Measurements from ENCODE around the gene NAGLU. TPM values are rescaled to one million over a fixed set of nuclear protein-coding genes. Genes with fewer than 3 reads are reported as not detected.

NAGLU gene
- total and polyA plus RNA-seq, 10 of the 15 experiments (the other 5 are each of a cell fraction or from before 2014, with no cell fraction given): 0.23 to 27.5 (median 8.9) TPM

DNA sequence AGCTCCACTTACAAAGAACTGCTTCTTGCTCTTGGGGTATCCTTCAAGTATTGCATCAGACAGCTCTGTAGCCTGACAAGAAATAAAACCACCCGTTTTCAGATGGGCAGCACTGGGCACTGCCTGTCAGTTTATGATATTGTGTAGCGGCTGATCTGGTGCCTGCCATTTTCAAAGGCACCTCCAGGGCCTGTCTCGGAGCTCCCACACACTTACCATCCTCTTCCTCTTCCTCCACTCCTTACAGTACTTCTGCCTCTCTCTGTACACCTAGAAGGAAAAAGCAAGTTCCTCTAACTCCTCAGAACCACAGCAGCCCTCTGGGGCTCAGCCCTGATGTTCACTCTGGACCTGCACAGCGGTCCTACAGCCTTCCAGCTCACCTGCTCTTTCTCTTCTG is 37.1 kb downstream of the NAGLU start:
- FAIRE-seq: no peak
- Histone ChIP-seq H3K27ac (ENCODE audit: control insufficient read depth, insufficient read depth) (no peak overlapping the region), H3K4me1 (ENCODE audit: control insufficient read depth, insufficient read depth, low read length) (0 out of 2 replicates have a peak, but pooled peaks cover 3% of the 10 kb centered on the region), H3K27me3 (replicated peaks in 1 of 2; ENCODE audit: control insufficient read depth in 2 of 2, insufficient read depth in 2 of 2, low read length in 1 of 2) (no peaks in the 10 kb centered on the region), H2AFZ (ENCODE audit: control insufficient read depth, low read depth, low read length) (no peak overlapping the region), H3K79me2 (ENCODE audit: control insufficient read depth, insufficient read depth, low read length) (peaks cover 15% of the 10 kb centered on the region), H3K9me3 (replicated peaks; ENCODE audit: control insufficient read depth, insufficient read depth, low read length) (no peaks in the 10 kb centered on the region), H4K20me1 (ENCODE audit: control insufficient read depth, insufficient read depth) (peaks cover 2% of the 10 kb centered on the region; the same call in 1 of the 2 replicates), H3K4me2 (ENCODE audit: control insufficient read depth, insufficient read depth) (no peak overlapping the region), H3K9ac (ENCODE audit: control insufficient read depth, insufficient read depth, low read length) (no peak overlapping the region), H3K36me3 (ENCODE audit: control insufficient read depth in 2 of 2, insufficient read depth in 2 of 2, low read length in 1 of 2) (peaks cover 17 to 40% of the 10 kb centered on the region in 2 experiments), H3K4me3 (no peak overlapping the region)
- intact Hi-C loops (cut with micrococcal nuclease; ENCODE audit: unreplicated experiment) (loop anchor here (10.0 kb wide), 1 partner anchor 362 kb away; no protein-coding TSS in a partner anchor), in situ Hi-C loops (cut with MboI) (loop anchor here (10.0 kb wide), 1 partner anchor 192 kb away; the partner anchor contains the start of gene RAMP2)
- ChIA-PET RAD21 (ENCODE audit: unreplicated experiment) (no interaction called here), POLR2A (interaction anchor here (1.0 kb wide), 1 partner anchor 24 kb away, joined by 3 read pairs; no protein-coding TSS in a partner anchor), CTCF (no interaction called here), SMC1A (ENCODE audit: uncharacterized antibody, unreplicated experiment) (interaction anchor here (1.3 kb wide), 1 partner anchor 32 kb away, joined by 3 read pairs; no protein-coding TSS in a partner anchor)
- TF ChIP-seq, protein P1, sequence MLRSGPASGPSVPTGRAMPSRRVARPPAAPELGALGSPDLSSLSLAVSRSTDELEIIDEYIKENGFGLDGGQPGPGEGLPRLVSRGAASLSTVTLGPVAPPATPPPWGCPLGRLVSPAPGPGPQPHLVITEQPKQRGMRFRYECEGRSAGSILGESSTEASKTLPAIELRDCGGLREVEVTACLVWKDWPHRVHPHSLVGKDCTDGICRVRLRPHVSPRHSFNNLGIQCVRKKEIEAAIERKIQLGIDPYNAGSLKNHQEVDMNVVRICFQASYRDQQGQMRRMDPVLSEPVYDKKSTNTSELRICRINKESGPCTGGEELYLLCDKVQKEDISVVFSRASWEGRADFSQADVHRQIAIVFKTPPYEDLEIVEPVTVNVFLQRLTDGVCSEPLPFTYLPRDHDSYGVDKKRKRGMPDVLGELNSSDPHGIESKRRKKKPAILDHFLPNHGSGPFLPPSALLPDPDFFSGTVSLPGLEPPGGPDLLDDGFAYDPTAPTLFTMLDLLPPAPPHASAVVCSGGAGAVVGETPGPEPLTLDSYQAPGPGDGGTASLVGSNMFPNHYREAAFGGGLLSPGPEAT (IDR thresholded peaks at IDR 0.05; ENCODE audit: low read depth): no peak
- TF ChIP-seq, protein P2, sequence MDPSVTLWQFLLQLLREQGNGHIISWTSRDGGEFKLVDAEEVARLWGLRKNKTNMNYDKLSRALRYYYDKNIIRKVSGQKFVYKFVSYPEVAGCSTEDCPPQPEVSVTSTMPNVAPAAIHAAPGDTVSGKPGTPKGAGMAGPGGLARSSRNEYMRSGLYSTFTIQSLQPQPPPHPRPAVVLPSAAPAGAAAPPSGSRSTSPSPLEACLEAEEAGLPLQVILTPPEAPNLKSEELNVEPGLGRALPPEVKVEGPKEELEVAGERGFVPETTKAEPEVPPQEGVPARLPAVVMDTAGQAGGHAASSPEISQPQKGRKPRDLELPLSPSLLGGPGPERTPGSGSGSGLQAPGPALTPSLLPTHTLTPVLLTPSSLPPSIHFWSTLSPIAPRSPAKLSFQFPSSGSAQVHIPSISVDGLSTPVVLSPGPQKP (IDR thresholded peaks at IDR 0.05; ENCODE audit: low read depth, low read length): no peak
- no peak for ATAC-seq
- no TSS peak for BruUV-seq (replicated peaks)
- WGBS (ENCODE audit: insufficient coverage, insufficient replicate concordance, low lambda C conversion rate, missing lambda C conversion rate): 71% methylated on average over 4 of the region's 4 CpGs
- DNase-seq (ENCODE audit: low read depth, low spot score): no peak

DNA sequence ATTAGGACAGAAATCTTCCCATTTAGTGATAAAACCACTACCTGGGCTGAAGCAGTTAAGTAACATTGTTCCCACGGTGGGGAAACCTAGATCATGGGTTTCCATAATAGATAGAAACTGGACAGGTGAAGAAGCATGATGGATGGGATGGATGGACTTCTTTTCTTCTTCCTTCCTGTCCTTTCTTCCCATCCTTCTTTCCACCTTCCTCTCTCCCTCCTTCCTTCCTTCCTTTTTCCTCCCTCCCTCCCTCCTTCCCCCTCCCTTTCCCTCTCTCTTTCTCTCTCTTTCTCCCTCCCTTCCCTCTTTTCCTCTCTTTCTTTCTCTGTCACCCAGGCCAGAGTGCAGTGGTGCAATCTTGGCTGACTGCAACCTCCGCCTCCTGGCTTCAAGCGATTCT is 38.4 kb downstream of the NAGLU start:
- Histone ChIP-seq H3K9ac (ENCODE audit: control insufficient read depth, insufficient read depth, low read length) (no peak overlapping the region), H3K79me2 (ENCODE audit: control insufficient read depth, insufficient read depth, low read length) (peaks cover 16% of the 10 kb centered on the region), H2AFZ (ENCODE audit: control insufficient read depth, low read depth, low read length) (no peak overlapping the region), H3K36me3 (ENCODE audit: control insufficient read depth in 2 of 2, insufficient read depth in 2 of 2, low read length in 1 of 2) (peaks cover 17 to 29% of the 10 kb centered on the region in 2 experiments), H4K20me1 (ENCODE audit: control insufficient read depth, insufficient read depth) (peaks cover 2% of the 10 kb centered on the region; the same call in 1 of the 2 replicates), H3K9me3 (replicated peaks; ENCODE audit: control insufficient read depth, insufficient read depth, low read length) (no peaks in the 10 kb centered on the region), H3K27me3 (replicated peaks in 1 of 2; ENCODE audit: control insufficient read depth in 2 of 2, insufficient read depth in 2 of 2, low read length in 1 of 2) (no peaks in the 10 kb centered on the region), H3K4me2 (ENCODE audit: control insufficient read depth, insufficient read depth) (no peak overlapping the region), H3K27ac (ENCODE audit: control insufficient read depth, insufficient read depth) (no peak overlapping the region), H3K4me1 (ENCODE audit: control insufficient read depth, insufficient read depth, low read length) (peaks cover 4% of the 10 kb centered on the region), H3K4me3 (no peak overlapping the region)
- ATAC-seq (no peak), FAIRE-seq (no peak), DNase-seq (ENCODE audit: low read depth, low spot score) (no peak)
- in situ Hi-C loops (cut with MboI): loop anchor here (10.0 kb wide), 1 partner anchor 190 kb away; the partner anchor contains the start of gene RAMP2
- no TSS peak for BruUV-seq (replicated peaks)
- CTCF ChIA-PET: interaction anchor here (1.0 to 6.8 kb wide), 2 partner anchors 12 to 186 kb away, joined by 3 to 164 read pairs; partner anchors contain the start of genes COASY and RAMP2
- intact Hi-C loops (cut with micrococcal nuclease; ENCODE audit: unreplicated experiment): loop anchor here (10.0 kb wide), 1 partner anchor 360 kb away; no protein-coding TSS in a partner anchor
- SMC1A ChIA-PET (ENCODE audit: uncharacterized antibody, unreplicated experiment): interaction anchor here (1.3 kb wide), 1 partner anchor 33 kb away, joined by 3 read pairs; no protein-coding TSS in a partner anchor
- 94% methylated on average over 3 of the region's 3 CpGs for WGBS (ENCODE audit: insufficient coverage, insufficient replicate concordance, low lambda C conversion rate, missing lambda C conversion rate)
- RAD21 ChIA-PET (ENCODE audit: unreplicated experiment): no interaction called here
- POLR2A ChIA-PET: interaction anchor here (1.5 kb wide), 1 partner anchor 44 kb away, joined by 3 read pairs; no protein-coding TSS in a partner anchor
- TF ChIP-seq, protein P3, sequence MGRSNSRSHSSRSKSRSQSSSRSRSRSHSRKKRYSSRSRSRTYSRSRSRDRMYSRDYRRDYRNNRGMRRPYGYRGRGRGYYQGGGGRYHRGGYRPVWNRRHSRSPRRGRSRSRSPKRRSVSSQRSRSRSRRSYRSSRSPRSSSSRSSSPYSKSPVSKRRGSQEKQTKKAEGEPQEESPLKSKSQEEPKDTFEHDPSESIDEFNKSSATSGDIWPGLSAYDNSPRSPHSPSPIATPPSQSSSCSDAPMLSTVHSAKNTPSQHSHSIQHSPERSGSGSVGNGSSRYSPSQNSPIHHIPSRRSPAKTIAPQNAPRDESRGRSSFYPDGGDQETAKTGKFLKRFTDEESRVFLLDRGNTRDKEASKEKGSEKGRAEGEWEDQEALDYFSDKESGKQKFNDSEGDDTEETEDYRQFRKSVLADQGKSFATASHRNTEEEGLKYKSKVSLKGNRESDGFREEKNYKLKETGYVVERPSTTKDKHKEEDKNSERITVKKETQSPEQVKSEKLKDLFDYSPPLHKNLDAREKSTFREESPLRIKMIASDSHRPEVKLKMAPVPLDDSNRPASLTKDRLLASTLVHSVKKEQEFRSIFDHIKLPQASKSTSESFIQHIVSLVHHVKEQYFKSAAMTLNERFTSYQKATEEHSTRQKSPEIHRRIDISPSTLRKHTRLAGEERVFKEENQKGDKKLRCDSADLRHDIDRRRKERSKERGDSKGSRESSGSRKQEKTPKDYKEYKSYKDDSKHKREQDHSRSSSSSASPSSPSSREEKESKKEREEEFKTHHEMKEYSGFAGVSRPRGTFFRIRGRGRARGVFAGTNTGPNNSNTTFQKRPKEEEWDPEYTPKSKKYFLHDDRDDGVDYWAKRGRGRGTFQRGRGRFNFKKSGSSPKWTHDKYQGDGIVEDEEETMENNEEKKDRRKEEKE (IDR thresholded peaks at IDR 0.05): no peak
- no peak for TF ChIP-seq MTA3 (IDR thresholded peaks at IDR 0.05; ENCODE audit: borderline replicate concordance, low read length)
- no peak for TF ChIP-seq CHD4 (IDR thresholded peaks at IDR 0.05)
- TF ChIP-seq, protein P4, sequence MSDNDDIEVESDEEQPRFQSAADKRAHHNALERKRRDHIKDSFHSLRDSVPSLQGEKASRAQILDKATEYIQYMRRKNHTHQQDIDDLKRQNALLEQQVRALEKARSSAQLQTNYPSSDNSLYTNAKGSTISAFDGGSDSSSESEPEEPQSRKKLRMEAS (IDR thresholded peaks at IDR 0.05; ENCODE audit: low read depth, low read length): no peak
- no peak for TF ChIP-seq CHD2 (IDR thresholded peaks at IDR 0.05; ENCODE audit: borderline replicate concordance, low read depth, low read length)
- no peak for TF ChIP-seq SUZ12 (IDR thresholded peaks at IDR 0.05; ENCODE audit: unreplicated experiment)

All from GM12878 (cell line).